WERI-Rb-1 (cell line): ENCODE results near the gene HCAR2.

Experiments
- DNase-seq: peaks from one replicate; pipeline ENCODE4 v3.0.0-alpha.2; 2020
- H3K27ac ChIP-seq: fragments of 250-450 bp; sonication (Bioruptor Pico); 2 replicates; pipeline ENCODE4 v1.5.1; 2020; ENCODE audit warnings: mild to moderate bottlenecking, moderate library complexity
- H3K27me3 ChIP-seq: fragments of 250-450 bp; sonication (Bioruptor Pico); 2 replicates; pipeline ENCODE4 v1.5.1; 2021; ENCODE audit warnings: mild to moderate bottlenecking, low read depth, moderate library complexity; ENCODE audit not compliant: insufficient read depth, severe bottlenecking
- H3K36me3 ChIP-seq: fragments of 250-450 bp; sonication (Bioruptor Pico); 2 replicates; pipeline ENCODE4 v1.5.1; 2020; ENCODE audit warnings: mild to moderate bottlenecking, moderate library complexity
- H3K4me3 ChIP-seq: 2 replicates; pipeline ENCODE4 v1.5.1; 2011; ENCODE audit warnings: low read depth, mild to moderate bottlenecking, control low read depth, low read length
- H3K9me3 ChIP-seq: fragments of 250-450 bp; sonication (Bioruptor Pico); 2 replicates; pipeline ENCODE4 v1.5.1; 2021; ENCODE audit warnings: mild to moderate bottlenecking, moderate library complexity; ENCODE audit not compliant: severe bottlenecking
- CTCF ChIP-seq: IDR thresholded peaks from 2 replicates; pipeline ENCODE4 v1.5.1; 2011; ENCODE audit warnings: low read depth, mild to moderate bottlenecking, control low read depth, inconsistent platforms, low read length

The HCAR2 gene

GRCh38 chr12:122672515-122672914 is 30.6 kb downstream of the HCAR2 start:
- Histone ChIP-seq H3K27ac (no peak overlapping the region), H3K27me3 (no peaks in the 10 kb centered on the region), H3K36me3 (no peaks in the 10 kb centered on the region), H3K9me3 (no peaks in the 10 kb centered on the region), H3K4me3 (no peak overlapping the region)
- DNase-seq = no peak
- no peak for TF ChIP-seq CTCF

- Histone ChIP-seq H3K27me3 (no peaks in the 10 kb centered on the region), H3K9me3 (no peaks in the 10 kb centered on the region), H3K27ac (no peak overlapping the region), H3K4me3 (no peak overlapping the region), H3K36me3 (no peaks in the 10 kb centered on the region; the same call in 1 of the 2 replicates)
- no peak for DNase-seq
- TF ChIP-seq CTCF = no peak
Measured at GRCh38 chr12:122669397-122670070, 33.6 kb downstream of the HCAR2 start.

- DNase-seq = no peak
- no peaks in the 10 kb centered on the region; the same call in 1 of the 2 replicates for H3K36me3 ChIP-seq
- no peak for TF ChIP-seq CTCF
- H3K27ac ChIP-seq = no peak overlapping the region
- no peak overlapping the region for H3K4me3 ChIP-seq
- no peaks in the 10 kb centered on the region for H3K9me3 ChIP-seq
- no peaks in the 10 kb centered on the region for H3K27me3 ChIP-seq
Measured at GRCh38 chr12:122668268-122668667, 34.9 kb downstream of the HCAR2 start.

- no peak for TF ChIP-seq CTCF
- H3K9me3 ChIP-seq = no peaks in the 10 kb centered on the region
- no peak overlapping the region for H3K27ac ChIP-seq
- H3K36me3 ChIP-seq = no peaks in the 10 kb centered on the region; the same call in 1 of the 2 replicates
- DNase-seq = no peak
- no peaks in the 10 kb centered on the region for H3K27me3 ChIP-seq
- H3K4me3 ChIP-seq = no peak overlapping the region
Measured at GRCh38 chr12:122665759-122666158, 37.4 kb downstream of the HCAR2 start.

- Histone ChIP-seq H3K4me3 (no peak overlapping the region), H3K9me3 (no peaks in the 10 kb centered on the region), H3K27ac (no peak overlapping the region), H3K27me3 (no peaks in the 10 kb centered on the region), H3K36me3 (no peaks in the 10 kb centered on the region; the same call in none of the 2 replicates)
- TF ChIP-seq CTCF = no peak
- DNase-seq = no peak
Measured at GRCh38 chr12:122665349-122665748, 37.8 kb downstream of the HCAR2 start.

- no peaks in the 10 kb centered on the region for H3K27me3 ChIP-seq
- DNase-seq = no peak
- no peak for TF ChIP-seq CTCF
Measured at GRCh38 chr12:122661938-122662337, 41.2 kb downstream of the HCAR2 start.

More at GRCh38 chr12:122661938-122662337, 41.2 kb downstream of the HCAR2 start:
- H3K27ac ChIP-seq = no peak overlapping the region
- peaks cover 2% of the 10 kb centered on the region for H3K36me3 ChIP-seq
- no peak overlapping the region for H3K4me3 ChIP-seq
- no peaks in the 10 kb centered on the region for H3K9me3 ChIP-seq
